GM19193 (cell line): ENCODE measurements around the gene PIK3IP1.

Source experiments
- POLR2A ChIP-seq: IDR thresholded peaks from 4 replicates; pipeline ENCODE4 v1.6.1; 2011; ENCODE audit not compliant: insufficient read depth, insufficient read length; ENCODE audit errors: extremely low read depth

Gene PIK3IP1

DNA sequence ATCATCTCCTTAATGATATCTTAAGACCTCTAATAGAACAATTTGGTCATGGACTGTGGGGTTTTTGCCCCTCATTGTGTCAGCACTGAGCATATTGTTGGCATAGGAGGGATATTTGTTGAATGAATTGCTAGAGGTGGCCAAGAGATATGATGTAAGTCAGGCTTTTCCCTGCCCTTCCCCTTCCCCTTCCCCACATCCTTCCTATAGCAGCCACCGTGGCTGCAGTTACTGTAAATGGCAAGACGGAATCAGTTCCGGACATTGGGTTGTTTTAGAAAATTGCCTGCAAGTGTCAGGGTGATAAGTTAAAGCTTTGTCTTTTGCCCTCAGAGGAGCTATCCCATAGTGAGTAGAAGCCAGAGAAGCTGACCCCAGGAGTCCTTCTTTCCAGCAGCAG is 57.2 kb downstream of the PIK3IP1 start:
- no peak for TF ChIP-seq POLR2A

- no peak for TF ChIP-seq POLR2A
These were observed 59.3 kb downstream of the PIK3IP1 start for GRCh38 chr22:31233001-31233400.
